Upper lobe of left lung (tissue), 6 donors: ENCODE results near the gene TAAR9. TPM values are rescaled to one million over a fixed set of nuclear protein-coding genes. Genes with fewer than 3 reads are reported as not detected.
A peak's percentile ranks its signal among the peaks of the same experiment; 100 is the strongest.
"Not testable (repeated sequence)": the region's sequence is repeated elsewhere in the genome, so short reads cannot be mapped to it uniquely, and the experiment has no call there.

Source experiments
- ATAC-seq, 2 donors: fragments of 200-7000 bp; cut with Tn5 transposase; one replicate each; pipeline ENCODE4 v1.9.1; 2022; ENCODE audit warnings: mild to moderate bottlenecking in 2 of 2, moderate library complexity in 2 of 2; ENCODE audit not compliant: low FRiP score in 2 of 2
- DNase-seq, 2 donors: peaks; one replicate each; pipeline ENCODE4 v3.0.0-alpha.2; 2019 to 2020
- H3K27ac ChIP-seq, 4 donors: fragments of 200-600 bp; sonication (generic); one replicate each; pipeline ENCODE4 v1.5.1; 2016 to 2019
- H3K27me3 ChIP-seq, 4 donors: fragments of 200-600 bp; sonication (generic); one replicate each; pipeline ENCODE4 v1.5.1; 2017 to 2019
- H3K36me3 ChIP-seq, 4 donors: fragments of 200-600 bp; sonication (generic); one replicate each; pipeline ENCODE4 v1.5.1; 2016 to 2019
- H3K4me1 ChIP-seq, 4 donors: fragments of 200-600 bp; sonication (generic); one replicate each; pipeline ENCODE4 v1.5.1; 2018 to 2019
- H3K4me3 ChIP-seq, 4 donors: fragments of 200-600 bp; sonication (generic); one replicate each; pipeline ENCODE4 v1.5.1; 2017 to 2019; ENCODE audit warnings: mild to moderate bottlenecking in 2 of 4, moderate library complexity in 1 of 4
- H3K9me3 ChIP-seq, 4 donors: fragments of 200-600 bp; sonication (generic); one replicate each; pipeline ENCODE4 v1.5.1; 2018 to 2019
- CTCF ChIP-seq, 6 experiments: fragments of 450-650 bp in 4 of 6; fragments of 200-600 bp in 2 of 6; sonication (generic) in 2 of 6; IDR thresholded peaks; one replicate each; pipeline ENCODE4 v1.5.1; 2016 to 2019; ENCODE audit warnings: antibody characterized with exemption in 6 of 6
- EP300 ChIP-seq, 4 donors: sonication (generic); formaldehyde crosslinking; IDR thresholded peaks; one replicate each; pipeline ENCODE4 v1.5.1; 2017; ENCODE audit warnings: antibody characterized with exemption in 4 of 4, control low read depth in 2 of 4
- POLR2A ChIP-seq, 4 donors: fragments of 450-650 bp; IDR thresholded peaks; one replicate each; pipeline ENCODE4 v1.5.1; 2016 to 2017; ENCODE audit warnings: antibody characterized with exemption in 4 of 4, mild to moderate bottlenecking in 2 of 4
- POLR2AphosphoS5 ChIP-seq, 2 donors: sonication (generic); formaldehyde crosslinking; IDR thresholded peaks; one replicate each; pipeline ENCODE4 v1.5.1; 2017; ENCODE audit warnings: antibody characterized with exemption in 2 of 2
- WGBS, 2 donors: methylation state at CpG; one replicate each; pipeline ENCODE4 v1.1.5; 2017 to 2018; 5-methylcytosine and 5-hydroxymethylcytosine counted together
- total RNA-seq, 6 donors: library from RNA; depleted of rRNA in 4 of 6; stranded (reverse); fragments of >200 nt in 4 of 6; gene quantifications; one replicate each; pipeline versions ENCODE4 v1.1.0 to v1.2.1, GENCODE V29; 2016 to 2021
- donor health status: DM: no; HTN: no; CAD: no; lungs with moderate emphysema.
- donor health status: DM: no; HTN: yes; CAD: no; lungs with severe emphysema.

TAAR9 gene
- total RNA-seq, 6 donors from 2014 or later, result not detected

- H3K27ac ChIP-seq, result no peak overlapping the region
- no peaks in the 10 kb centered on the region for H3K9me3 ChIP-seq
- H3K36me3 ChIP-seq, result no peaks in the 10 kb centered on the region
- DNase-seq (no peak), ATAC-seq (no peak)
- 89 to 90% methylated on average over 3 of the region's 3 CpGs for WGBS, 2 donors
- H3K4me1 ChIP-seq, result no peaks in the 10 kb centered on the region
- H3K4me3 ChIP-seq, result no peak overlapping the region
- TF ChIP-seq CTCF (IDR thresholded peaks at IDR 0.05) (no peak), POLR2A (IDR thresholded peaks at IDR 0.05) (no peak), POLR2AphosphoS5 (IDR thresholded peaks at IDR 0.05) (no peak), EP300 (IDR thresholded peaks at IDR 0.05) (no peak)
- no peaks in the 10 kb centered on the region for H3K27me3 ChIP-seq
Observed at GRCh38 chr6:132537145-132537544, 932 bp upstream of the TAAR9 start.

- no peaks in the 10 kb centered on the region for H3K4me1 ChIP-seq
- TF ChIP-seq POLR2A (IDR thresholded peaks at IDR 0.05) (no peak), CTCF (IDR thresholded peaks at IDR 0.05) (no peak), EP300 (IDR thresholded peaks at IDR 0.05) (no peak), POLR2AphosphoS5 (IDR thresholded peaks at IDR 0.05) (no peak)
- no peak for ATAC-seq
- H3K27ac ChIP-seq, result no peak overlapping the region
- H3K36me3 ChIP-seq, result no peaks in the 10 kb centered on the region
- H3K9me3 ChIP-seq, result no peaks in the 10 kb centered on the region
- DNase-seq, result no peak
- H3K27me3 ChIP-seq, result no peaks in the 10 kb centered on the region
- no peak overlapping the region for H3K4me3 ChIP-seq
Observed at GRCh38 chr6:132544826-132545225, 6.7 kb downstream of the TAAR9 start.

- WGBS, 2 donors, result 85 to 98% methylated on average over 4 of the region's 4 CpGs
- Histone ChIP-seq H3K36me3 (no peaks in the 10 kb centered on the region), H3K4me1 (no peaks in the 10 kb centered on the region), H3K9me3 (no peaks in the 10 kb centered on the region), H3K27ac (no peak overlapping the region), H3K4me3 (no peak overlapping the region), H3K27me3 (no peaks in the 10 kb centered on the region)
- ATAC-seq, result no peak
- TF ChIP-seq POLR2AphosphoS5 (IDR thresholded peaks at IDR 0.05) (no peak), EP300 (IDR thresholded peaks at IDR 0.05) (no peak), POLR2A (IDR thresholded peaks at IDR 0.05) (no peak), CTCF (IDR thresholded peaks at IDR 0.05) (no peak)
- no peak for DNase-seq
Observed at GRCh38 chr6:132548746-132549463, 10.8 kb downstream of the TAAR9 start.

- no peaks in the 10 kb centered on the region for H3K36me3 ChIP-seq
- H3K4me1 ChIP-seq, result no peaks in the 10 kb centered on the region
- DNase-seq (no peak), ATAC-seq (peak in 1 of 2 donors; percentile 28)
- no peaks in the 10 kb centered on the region for H3K9me3 ChIP-seq
- H3K27ac ChIP-seq, result no peak overlapping the region
- H3K27me3 ChIP-seq, result no peaks in the 10 kb centered on the region
- H3K4me3 ChIP-seq, result no peak overlapping the region
- 89 to 93% methylated on average over 4 of the region's 4 CpGs for WGBS, 2 donors
- TF ChIP-seq POLR2A (IDR thresholded peaks at IDR 0.05) (no peak), POLR2AphosphoS5 (IDR thresholded peaks at IDR 0.05) (no peak), EP300 (IDR thresholded peaks at IDR 0.05) (no peak), CTCF (IDR thresholded peaks at IDR 0.05) (no peak)
Observed at GRCh38 chr6:132551214-132551613, 13.1 kb downstream of the TAAR9 start.

GRCh38 chr6:132552372-132552771 lies 14.3 kb downstream of the TAAR9 start, which contains the start of gene TAAR8:
TSS of gene TAAR8 (plus strand) at chr6:132552672. CDS start at chr6:132552693, 21 bp downstream.
- no peak for ATAC-seq
- H3K36me3 ChIP-seq, result no peaks in the 10 kb centered on the region
- H3K4me3 ChIP-seq, result no peak within 1 kb of the TSS
- no peaks in the 10 kb centered on the region for H3K9me3 ChIP-seq
- WGBS, 2 donors, result 84 to 90% methylated on average over 2 of the region's 2 CpGs
- TF ChIP-seq POLR2A (IDR thresholded peaks at IDR 0.05), result no peak
- TF ChIP-seq CTCF (IDR thresholded peaks at IDR 0.05), result no peak
- TF ChIP-seq POLR2AphosphoS5 (IDR thresholded peaks at IDR 0.05), result no peak
- TF ChIP-seq EP300 (IDR thresholded peaks at IDR 0.05), result no peak
- H3K4me1 ChIP-seq, result no peaks in the 10 kb centered on the region
- H3K27me3 ChIP-seq, result no peaks in the 10 kb centered on the region
- DNase-seq, result no peak
- H3K27ac ChIP-seq, result no peak within 1 kb of the TSS

- not testable (repeated sequence) for H3K36me3 ChIP-seq, H3K9me3 ChIP-seq, H3K4me3 ChIP-seq, ATAC-seq, H3K27ac ChIP-seq, H3K27me3 ChIP-seq, DNase-seq, H3K4me1 ChIP-seq
- WGBS, 2 donors, result 68 to 74% methylated on average over 3 of the region's 3 CpGs
Observed at GRCh38 chr6:132560087-132560486, 22.0 kb downstream of the TAAR9 start.
